ENCODE results near the gene APEH.

APEH gene

GRCh38 chr3:49654955-49655556 lies 19.1 kb upstream of the APEH start:
- TF ChIP-seq POLR2A (IDR thresholded peaks at IDR 0.05; ENCODE audit: low read length): no peak
- DNase-seq: no peak

GRCh38 chr3:49655731-49656285 lies 18.3 kb upstream of the APEH start:
- DNase-seq: no peak
- TF ChIP-seq POLR2A (IDR thresholded peaks at IDR 0.05; ENCODE audit: low read length) (no peak), GATA1 (IDR thresholded peaks at IDR 0.05; ENCODE audit: low read depth, low read length) (no peak)

GRCh38 chr3:49656541-49657112 lies 17.5 kb upstream of the APEH start:
- no peak for DNase-seq
- TF ChIP-seq GATA1 (IDR thresholded peaks at IDR 0.05; ENCODE audit: low read depth, low read length) (no peak), POLR2A (IDR thresholded peaks at IDR 0.05; ENCODE audit: low read length) (no peak)

- DNase-seq: no peak
- no peak for TF ChIP-seq GATA1 (IDR thresholded peaks at IDR 0.05; ENCODE audit: low read depth, low read length)
- TF ChIP-seq POLR2A (IDR thresholded peaks at IDR 0.05; ENCODE audit: low read length): no peak
Measured at GRCh38 chr3:49657208-49657915, 16.8 kb upstream of the APEH start.

GRCh38 chr3:49658711-49659110 lies 15.4 kb upstream of the APEH start:
- DNase-seq: no peak
- TF ChIP-seq GATA1 (IDR thresholded peaks at IDR 0.05; ENCODE audit: low read depth, low read length) (no peak), POLR2A (IDR thresholded peaks at IDR 0.05; ENCODE audit: low read length) (no peak)

DNA sequence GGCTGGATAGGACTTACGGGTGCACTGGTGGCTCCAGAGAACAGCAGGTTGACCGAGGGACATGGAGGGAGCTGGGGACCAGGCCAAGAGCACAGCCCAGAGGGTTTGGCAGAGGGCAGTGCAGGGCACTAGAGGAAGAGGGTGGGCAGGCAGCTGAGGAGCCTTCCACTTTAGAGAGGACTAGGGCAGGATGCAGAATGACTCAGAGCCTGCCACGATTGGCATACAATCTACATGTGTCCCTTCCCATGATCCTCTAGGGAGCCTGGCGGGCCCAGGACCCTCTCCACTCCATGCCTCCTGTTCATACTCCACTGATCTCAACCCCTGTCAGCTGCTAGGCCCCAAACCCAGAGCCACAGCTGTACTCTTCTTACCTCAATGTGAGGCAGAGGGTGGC lies 14.4 kb upstream of the APEH start:
- no peak for TF ChIP-seq POLR2A (IDR thresholded peaks at IDR 0.05; ENCODE audit: low read length)
- TF ChIP-seq GATA1 (IDR thresholded peaks at IDR 0.05; ENCODE audit: low read depth, low read length): no peak
- DNase-seq: no peak

DNA sequence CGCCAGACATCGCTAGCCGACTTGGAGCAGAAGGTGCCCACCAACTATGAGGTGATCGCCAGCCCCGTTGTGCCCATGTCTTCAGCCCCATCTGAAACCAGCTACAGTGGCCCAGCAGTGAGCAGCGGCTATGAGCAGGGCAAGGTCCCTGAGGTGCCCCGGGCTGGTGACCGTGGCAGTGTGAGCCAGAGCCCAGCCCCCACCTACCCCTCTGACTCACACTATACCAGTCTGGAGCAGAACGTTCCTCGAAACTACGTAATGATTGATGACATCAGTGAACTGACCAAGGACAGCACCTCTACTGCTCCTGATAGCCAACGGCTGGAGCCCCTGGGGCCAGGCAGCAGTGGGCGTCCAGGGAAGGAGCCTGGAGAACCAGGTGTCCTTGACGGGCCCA lies 12.9 kb upstream of the APEH start:
- no peak for TF ChIP-seq GATA1 (IDR thresholded peaks at IDR 0.05; ENCODE audit: low read depth, low read length)
- no peak for TF ChIP-seq POLR2A (IDR thresholded peaks at IDR 0.05; ENCODE audit: low read length)

DNA sequence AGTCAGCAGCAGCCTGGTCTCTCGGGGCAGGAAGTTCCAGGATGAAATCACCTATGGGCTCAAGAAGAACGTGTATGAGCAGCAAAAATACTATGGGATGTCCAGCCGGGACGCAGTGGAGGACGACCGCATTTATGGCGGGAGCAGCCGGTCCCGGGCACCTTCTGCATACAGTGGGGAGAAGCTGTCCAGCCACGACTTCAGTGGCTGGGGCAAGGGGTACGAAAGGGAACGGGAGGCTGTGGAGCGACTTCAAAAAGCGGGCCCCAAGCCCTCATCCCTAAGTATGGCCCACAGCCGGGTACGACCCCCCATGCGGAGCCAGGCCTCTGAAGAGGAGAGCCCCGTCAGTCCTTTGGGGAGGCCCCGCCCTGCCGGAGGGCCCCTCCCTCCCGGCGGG lies 12.1 kb upstream of the APEH start:
- no peak for TF ChIP-seq POLR2A (IDR thresholded peaks at IDR 0.05; ENCODE audit: low read length)
- TF ChIP-seq GATA1 (IDR thresholded peaks at IDR 0.05; ENCODE audit: low read depth, low read length): no peak
- DNase-seq: no peak

More for the DNA sequence above, 12.9 kb upstream of the APEH start:
- DNase-seq: no peak

- DNase-seq: no peak
- TF ChIP-seq GATA1 (IDR thresholded peaks at IDR 0.05; ENCODE audit: low read depth, low read length): no peak
- no peak for TF ChIP-seq POLR2A (IDR thresholded peaks at IDR 0.05; ENCODE audit: low read length)
Measured at GRCh38 chr3:49662720-49663413, 11.3 kb upstream of the APEH start.

GRCh38 chr3:49663831-49664230 lies 10.3 kb upstream of the APEH start:
- TF ChIP-seq GATA1 (IDR thresholded peaks at IDR 0.05; ENCODE audit: low read depth, low read length) (no peak), POLR2A (IDR thresholded peaks at IDR 0.05; ENCODE audit: low read length) (peak; percentile 25)
- no peak for DNase-seq

DNA sequence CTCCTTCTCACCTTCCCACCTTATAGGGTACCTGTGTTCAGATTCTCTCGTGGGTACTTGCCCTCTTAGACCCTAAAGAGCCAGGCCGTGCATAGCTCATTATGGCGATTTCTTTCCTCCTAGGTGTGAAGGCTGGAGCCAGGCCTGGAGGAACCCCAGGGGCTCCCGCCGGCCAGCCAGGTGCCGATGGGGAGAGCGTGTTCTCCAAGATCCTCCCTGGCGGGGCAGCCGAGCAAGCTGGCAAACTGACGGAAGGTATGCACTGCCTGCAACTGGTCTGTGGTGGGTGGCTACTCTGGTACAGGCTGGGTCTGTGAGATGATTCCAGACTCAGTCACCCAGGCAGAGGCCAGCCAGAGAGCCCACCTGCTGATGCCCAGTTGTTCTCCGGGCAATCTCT lies 9.9 kb upstream of the APEH start:
- no peak for DNase-seq
- TF ChIP-seq POLR2A (IDR thresholded peaks at IDR 0.05; ENCODE audit: low read length): peak; percentile 4
- no peak for TF ChIP-seq GATA1 (IDR thresholded peaks at IDR 0.05; ENCODE audit: low read depth, low read length)

- TF ChIP-seq GATA1 (IDR thresholded peaks at IDR 0.05; ENCODE audit: low read depth, low read length): no peak
- TF ChIP-seq POLR2A (IDR thresholded peaks at IDR 0.05; ENCODE audit: low read length): no peak
- no peak for DNase-seq
Measured at GRCh38 chr3:49665822-49666519, 8.2 kb upstream of the APEH start.

DNA sequence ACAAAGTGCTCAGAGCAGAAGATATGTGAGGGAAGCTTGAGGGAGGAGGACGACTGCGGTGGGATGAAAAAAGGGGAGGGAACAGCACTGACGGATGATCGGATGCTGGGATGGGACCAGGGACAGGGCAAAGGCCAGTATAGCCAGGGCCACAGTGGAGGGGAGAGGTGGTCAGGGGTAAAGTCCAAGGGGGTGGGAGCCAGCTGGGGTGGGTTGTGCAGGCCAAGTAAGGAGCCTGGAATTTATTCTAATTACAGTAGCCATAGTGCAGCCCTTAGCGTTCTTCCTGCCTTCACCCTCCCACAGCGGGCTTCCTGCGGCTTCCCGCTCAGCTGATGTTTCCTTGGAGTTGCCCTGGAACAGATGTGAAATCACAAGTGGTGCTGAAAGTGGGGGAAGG lies 7.6 kb upstream of the APEH start:
- no peak for DNase-seq
- TF ChIP-seq POLR2A (IDR thresholded peaks at IDR 0.05; ENCODE audit: low read length) (no peak), GATA1 (IDR thresholded peaks at IDR 0.05; ENCODE audit: low read depth, low read length) (no peak)

Data from erythroblast (primary cell).